Kidney tubule cell (primary cell): Measurements from ENCODE around the gene MYO1A.
A peak's percentile ranks its signal among the peaks of the same experiment; 100 is the strongest.
"Not testable (repeated sequence)": the region's sequence is repeated elsewhere in the genome, so short reads cannot be mapped to it uniquely, and the experiment has no call there.

Experiments used
- DNase-seq: peaks from one replicate; pipeline ENCODE4 v3.0.0-alpha.2; 2018; ENCODE audit warnings: low spot score

The MYO1A gene

DNA sequence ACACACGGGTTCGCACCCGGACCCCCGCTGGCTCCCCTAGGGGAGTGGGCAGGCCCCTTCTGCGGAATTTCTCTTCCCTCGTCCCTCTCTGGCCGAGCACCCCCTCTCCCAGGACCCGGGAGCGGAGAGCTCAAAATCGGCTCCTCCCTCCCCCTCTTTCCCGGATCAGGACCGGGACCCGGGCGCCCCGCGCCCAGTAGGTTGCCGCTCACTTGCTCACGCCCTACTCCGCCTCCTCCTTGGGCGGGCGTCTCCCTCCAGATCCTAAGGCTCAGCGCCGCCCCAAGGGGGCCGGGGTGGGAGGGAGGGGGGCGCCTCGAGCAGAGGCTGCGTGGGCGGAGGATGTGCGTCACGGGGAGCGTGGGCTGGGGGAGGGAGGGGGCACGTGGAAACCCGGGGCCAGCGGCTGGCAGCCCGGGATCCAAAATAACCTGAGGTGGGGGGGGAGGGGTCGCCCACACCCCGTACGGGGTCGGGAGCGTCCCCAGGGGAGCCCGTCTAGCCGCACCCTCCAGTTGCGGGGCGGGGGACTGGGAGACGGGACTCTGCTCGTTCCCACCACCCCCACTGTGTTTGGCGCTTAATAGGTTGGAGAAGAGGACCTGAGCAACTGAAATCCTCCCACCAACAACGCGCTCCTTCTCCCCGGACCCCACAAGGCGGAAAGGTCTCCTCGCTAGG lies 37.2 kb upstream of the MYO1A start:
- DNase-seq, result peak; percentile 92

DNA sequence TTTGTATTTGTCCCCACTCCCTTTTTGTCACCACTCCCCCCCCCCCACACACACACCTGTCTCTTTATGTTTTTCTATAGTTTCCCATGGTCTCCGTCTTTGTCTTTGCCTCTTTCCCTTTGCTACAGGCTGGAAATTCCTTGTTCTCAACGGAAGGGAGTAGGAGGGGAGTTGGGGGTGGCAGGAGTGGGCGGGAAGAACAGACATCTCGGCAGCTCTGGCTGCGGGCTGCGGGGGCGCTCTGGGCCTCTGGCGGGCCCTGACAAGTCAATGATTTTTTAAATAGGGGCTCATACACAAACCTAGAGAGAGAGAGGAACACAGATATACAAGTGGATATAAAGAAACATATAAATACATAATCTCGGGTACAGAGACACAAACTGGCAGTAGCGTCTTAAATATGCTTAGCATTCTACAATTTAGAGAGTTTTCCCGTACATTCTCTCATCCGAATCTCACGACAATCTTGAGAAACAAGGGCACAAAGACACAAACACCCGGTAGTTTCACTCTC lies 36.6 kb upstream of the MYO1A start:
- peak; percentile 80 for DNase-seq

GRCh38 chr12:57085999-57086492 lies 36.1 kb upstream of the MYO1A start:
- DNase-seq, result peak; percentile 38

DNA sequence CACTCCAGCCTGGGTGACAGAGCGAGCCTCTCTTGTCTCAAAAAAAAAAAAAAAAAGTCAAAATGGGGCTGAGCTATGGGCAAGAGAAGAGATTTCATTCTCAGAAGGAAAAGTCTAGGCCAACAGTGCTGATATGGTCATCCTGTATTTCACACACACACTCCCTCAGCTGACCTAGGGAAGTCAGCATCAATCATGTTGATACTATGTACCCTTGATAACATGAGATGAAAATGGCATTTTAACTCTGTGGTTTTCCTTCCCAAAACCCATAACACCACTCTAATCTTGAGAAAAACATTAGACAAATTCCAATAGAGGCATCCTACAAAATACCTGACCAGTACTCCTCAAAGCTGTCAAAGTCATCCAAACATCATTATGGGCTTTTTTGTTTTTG lies 30.9 kb upstream of the MYO1A start:
- no peak for DNase-seq

GRCh38 chr12:57079821-57080220 lies 29.9 kb upstream of the MYO1A start:
- DNase-seq, result no peak

DNA sequence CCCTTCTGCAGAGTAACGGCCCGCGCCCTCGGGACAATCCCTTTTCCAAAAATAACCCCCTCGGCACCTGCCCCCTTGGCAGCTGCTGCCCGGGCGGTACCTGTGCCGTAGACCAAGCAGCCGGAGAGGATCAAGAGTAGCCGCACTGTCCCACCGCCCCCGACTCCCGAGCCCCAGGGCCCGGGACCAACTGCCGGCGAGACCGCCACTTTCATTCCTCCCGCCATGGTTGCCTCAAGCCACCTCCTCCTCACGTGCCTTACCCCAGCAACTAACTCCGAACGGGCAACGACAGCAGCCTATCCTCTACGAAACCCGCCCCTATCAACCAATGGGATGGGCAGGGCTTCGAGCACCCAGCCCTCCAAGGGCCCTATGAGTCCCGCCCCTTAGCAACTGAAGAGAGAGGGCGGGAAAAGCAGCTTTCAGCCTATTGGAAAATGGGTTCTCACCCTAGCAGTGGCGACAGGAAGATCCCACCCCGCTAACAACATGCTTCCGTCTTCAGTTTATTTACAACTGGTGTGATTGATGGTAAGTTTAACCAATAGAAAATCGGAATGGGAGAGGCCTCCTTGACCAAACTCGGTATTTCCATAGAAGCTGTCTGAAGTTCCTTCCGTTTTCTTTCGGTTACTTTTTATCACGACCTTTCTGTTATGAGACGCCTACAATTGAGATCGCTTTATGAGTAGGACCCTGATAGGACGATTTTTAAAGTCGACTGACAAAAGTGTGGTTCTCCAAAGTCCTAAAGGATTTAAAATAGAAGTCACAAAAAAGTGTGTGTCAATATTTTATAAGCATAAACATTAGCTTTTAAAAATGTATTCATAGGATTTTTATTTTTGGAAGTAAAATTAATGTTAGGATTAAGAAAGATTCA lies 28.8 kb upstream of the MYO1A start, which contains the start of gene NEMP1:
NEMP1 (minus strand) TSS at position 273 of the 886 bp plus-strand sequence; CDS start at position 227, 46 bp downstream.
- DNase-seq, result peak; percentile 100

DNA sequence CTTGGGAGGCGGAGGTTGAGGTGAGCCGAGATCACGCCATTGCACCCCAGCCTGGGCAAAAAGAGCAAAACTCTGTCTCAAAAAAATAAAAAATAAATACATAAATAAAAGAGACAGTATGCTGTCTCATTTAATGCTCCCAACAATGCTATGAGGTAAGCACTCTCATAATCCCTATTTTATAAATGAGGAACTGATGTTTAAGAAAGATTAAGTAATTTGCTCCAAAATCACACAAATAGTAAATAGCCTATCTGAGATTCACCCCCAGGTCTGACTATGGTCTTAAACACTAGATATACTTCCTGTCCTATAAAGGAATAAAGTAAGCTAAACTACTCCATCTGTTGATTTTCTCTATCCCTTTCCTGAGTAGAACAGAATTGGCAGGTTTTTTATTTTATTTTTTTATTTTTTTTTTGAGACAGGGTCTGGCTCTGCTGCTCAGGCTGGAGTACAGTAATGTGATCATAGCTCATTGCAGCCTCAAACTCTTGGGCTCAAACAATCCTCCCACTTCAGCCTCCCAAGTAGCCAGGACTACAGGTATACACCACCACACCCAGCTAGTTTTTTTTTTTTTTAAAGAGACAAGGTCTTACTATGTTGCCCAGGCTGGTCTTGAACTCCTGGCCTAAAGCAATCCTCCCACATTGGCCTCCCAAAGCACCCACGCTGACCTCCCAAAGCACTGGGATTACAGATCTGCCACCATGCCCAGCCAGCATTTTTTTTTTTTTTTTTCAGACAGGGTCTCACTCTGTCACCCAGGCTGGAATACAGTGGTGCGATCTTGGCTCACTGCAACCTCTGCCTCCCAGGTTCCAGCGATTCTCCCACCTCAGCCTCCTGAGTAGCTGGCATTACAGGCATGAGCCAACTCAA lies 23.9 kb upstream of the MYO1A start:
- DNase-seq, result not testable (repeated sequence)

- no peak for DNase-seq
Observed at GRCh38 chr12:57072661-57073060, 22.7 kb upstream of the MYO1A start.

DNA sequence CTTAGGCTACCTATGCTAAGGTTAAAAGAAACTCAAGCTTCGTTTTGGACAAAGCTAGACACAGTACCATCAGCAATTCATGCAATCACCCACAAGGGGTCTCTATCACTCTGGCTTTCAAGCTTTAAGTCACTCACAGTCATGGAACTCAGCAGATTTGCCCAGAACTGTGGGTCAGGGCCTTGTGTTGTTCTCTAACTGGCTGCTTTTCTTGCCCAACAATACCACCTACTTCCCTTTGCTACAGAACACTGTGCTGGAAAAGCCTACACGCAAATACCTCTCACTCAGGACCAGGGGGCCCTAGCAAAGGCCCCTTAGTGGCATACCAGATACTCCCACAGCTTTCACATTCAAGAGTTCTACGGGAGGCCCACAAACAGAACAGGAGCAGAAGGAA lies 19.6 kb upstream of the MYO1A start:
- peak; percentile 74 for DNase-seq

DNA sequence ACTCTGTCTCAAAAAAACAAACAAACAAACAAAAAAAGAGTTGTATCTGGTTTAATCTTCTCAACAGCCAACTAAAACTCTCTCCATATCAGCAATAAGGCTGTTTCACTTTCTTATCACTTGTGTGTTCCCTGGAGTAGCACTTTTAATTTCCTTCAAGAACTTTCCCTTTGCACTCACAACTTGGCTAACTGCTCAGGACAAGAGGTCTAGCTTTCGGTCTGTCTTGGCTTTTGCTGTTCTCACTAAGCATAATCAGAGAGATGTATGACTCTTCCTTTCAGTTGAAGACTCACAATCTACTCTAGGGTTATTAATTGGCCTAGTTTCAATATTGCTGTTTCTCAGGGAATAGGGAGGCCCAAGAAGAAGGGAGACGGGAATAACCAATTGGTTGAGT lies 16.3 kb upstream of the MYO1A start:
- no peak for DNase-seq

GRCh38 chr12:57063991-57064685 lies 14.2 kb upstream of the MYO1A start:
- no peak for DNase-seq

DNA sequence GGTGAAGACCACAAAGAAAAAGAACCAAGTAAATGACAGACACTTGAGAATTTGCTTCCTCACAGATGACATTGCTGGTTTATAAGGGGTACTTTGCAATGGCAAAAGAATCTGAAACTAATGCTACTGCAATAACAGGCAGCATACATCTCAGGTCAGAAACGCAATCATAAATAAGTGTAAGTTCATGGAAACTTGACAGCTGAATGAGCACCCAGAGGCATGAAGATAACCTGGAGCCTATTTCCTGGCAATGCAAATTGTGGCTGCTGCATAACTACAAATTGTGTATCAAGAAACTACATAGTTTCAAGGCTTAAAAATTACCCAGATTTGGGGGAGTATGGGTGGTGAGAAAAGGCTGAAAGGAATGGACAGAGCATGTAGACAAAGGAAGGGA lies 8.5 kb upstream of the MYO1A start:
- DNase-seq, result no peak

GRCh38 chr12:57057067-57057751 lies 7.3 kb upstream of the MYO1A start:
- no peak for DNase-seq

DNA sequence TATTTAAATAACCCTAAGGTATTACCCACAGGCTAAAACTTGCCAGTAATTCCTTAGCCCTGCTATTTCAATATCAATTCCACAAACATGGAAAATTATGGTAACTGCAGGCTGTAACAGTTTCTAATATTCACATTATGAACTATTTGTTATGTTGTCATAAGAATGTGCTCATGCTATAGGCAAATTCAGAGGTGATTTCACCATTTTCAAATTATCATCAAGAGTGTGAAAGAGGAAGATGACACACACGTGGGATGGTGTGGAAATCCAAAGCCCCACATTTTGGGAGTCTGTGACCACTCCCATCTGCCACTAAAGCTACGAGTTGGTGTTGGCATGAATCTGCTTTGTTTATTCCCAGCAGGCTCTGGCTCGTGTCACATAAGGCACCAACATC lies 5.9 kb upstream of the MYO1A start:
- no peak for DNase-seq

GRCh38 chr12:57053901-57054300 lies 4.0 kb upstream of the MYO1A start:
- not testable (repeated sequence) for DNase-seq

GRCh38 chr12:57053146-57053545 lies 3.2 kb upstream of the MYO1A start:
- DNase-seq, result not testable (repeated sequence)

- DNase-seq, result no peak
Observed at GRCh38 chr12:57051011-57051410, 1.1 kb upstream of the MYO1A start.

DNA sequence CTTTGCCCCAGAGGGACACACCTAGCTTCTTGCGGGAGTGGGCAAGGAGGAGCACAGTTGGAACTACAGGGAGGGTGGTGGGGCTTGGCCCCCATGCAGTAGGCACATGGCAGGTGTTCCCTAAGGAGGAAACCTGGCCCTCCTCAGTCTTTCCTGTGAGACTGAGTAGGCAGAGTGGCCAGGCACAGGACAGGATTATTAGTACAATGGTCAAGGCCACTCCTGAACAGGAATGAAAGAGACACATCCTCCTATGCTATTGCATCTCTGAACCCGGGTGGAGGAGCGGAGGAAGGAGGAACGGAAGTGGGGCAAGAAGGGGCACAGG lies 846 bp downstream of the MYO1A start:
- no peak for DNase-seq

- no peak for DNase-seq
Observed at GRCh38 chr12:57048423-57049118, 1.4 kb downstream of the MYO1A start.

DNA sequence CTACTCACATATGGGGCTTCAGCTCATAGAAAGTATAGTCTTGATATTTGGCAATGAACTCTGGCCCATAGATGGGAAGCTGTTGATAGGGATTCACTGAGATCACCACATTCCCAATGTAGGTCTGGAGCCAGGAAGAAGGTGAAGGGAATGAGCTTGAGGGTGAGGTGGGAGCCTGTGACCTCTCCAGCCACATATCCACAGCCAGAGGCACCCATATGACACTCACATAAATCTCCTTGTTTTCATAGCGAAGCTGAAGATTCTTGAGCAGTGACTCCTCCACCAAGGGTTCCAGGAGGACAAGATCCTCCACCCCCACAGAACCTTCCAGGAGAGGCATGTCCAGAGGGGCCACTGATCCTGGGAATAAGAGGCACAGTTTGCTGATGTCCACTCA lies 1.9 kb downstream of the MYO1A start:
- DNase-seq, result peak; percentile 17
